GM12864 (cell line): ENCODE results near the gene OSBPL10.

Source experiments
- DNase-seq: peaks from one replicate; pipeline ENCODE4 v3.0.0-alpha.2; 2011; ENCODE audit warnings: low read depth
- H3K4me3 ChIP-seq: 2 replicates; pipeline ENCODE4 v1.5.1; 2011; ENCODE audit warnings: mild to moderate bottlenecking, low read depth, low read length, control low read depth
- TF ChIP-seq, protein P1 (sequence below): IDR thresholded peaks from 2 replicates; pipeline ENCODE4 v1.5.1; 2011; ENCODE audit warnings: low read depth, mild to moderate bottlenecking, moderate library complexity, low read length, control low read depth, inconsistent platforms; ENCODE audit errors: missing control alignments

OSBPL10 gene

DNA sequence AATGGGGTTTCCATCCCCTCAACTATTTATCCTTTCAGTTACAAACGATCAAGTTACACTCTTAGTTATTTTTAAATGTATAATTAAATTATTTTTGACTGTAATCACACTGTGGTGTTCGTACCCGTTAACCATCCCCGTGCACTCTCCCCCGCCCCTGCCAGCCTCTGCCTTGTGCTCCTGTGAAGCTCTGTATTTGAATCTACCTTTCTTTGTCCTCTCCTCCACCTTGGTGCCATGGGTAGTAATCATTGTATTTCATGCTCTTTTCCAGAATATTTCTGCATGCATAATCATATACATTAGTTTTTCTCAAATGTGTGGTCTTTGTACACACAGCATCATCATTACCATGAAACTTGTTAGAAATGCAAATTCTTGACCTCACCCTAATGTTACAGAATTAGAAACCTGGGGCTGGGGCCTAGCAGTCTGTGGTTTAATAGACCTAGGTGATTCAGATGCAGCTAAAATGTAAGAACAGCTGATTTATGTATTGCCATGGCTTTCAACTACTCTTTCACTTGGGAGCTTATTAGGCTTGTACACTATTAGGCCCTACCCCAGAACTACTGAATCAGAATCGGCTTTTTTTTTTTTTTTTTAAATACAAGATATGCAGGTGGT, 356.9 kb downstream of the OSBPL10 start:
- DNase-seq = peak; percentile 13
- TF ChIP-seq, protein P1, sequence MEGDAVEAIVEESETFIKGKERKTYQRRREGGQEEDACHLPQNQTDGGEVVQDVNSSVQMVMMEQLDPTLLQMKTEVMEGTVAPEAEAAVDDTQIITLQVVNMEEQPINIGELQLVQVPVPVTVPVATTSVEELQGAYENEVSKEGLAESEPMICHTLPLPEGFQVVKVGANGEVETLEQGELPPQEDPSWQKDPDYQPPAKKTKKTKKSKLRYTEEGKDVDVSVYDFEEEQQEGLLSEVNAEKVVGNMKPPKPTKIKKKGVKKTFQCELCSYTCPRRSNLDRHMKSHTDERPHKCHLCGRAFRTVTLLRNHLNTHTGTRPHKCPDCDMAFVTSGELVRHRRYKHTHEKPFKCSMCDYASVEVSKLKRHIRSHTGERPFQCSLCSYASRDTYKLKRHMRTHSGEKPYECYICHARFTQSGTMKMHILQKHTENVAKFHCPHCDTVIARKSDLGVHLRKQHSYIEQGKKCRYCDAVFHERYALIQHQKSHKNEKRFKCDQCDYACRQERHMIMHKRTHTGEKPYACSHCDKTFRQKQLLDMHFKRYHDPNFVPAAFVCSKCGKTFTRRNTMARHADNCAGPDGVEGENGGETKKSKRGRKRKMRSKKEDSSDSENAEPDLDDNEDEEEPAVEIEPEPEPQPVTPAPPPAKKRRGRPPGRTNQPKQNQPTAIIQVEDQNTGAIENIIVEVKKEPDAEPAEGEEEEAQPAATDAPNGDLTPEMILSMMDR = no peak
- H3K4me3 ChIP-seq = no peak overlapping the region

DNA sequence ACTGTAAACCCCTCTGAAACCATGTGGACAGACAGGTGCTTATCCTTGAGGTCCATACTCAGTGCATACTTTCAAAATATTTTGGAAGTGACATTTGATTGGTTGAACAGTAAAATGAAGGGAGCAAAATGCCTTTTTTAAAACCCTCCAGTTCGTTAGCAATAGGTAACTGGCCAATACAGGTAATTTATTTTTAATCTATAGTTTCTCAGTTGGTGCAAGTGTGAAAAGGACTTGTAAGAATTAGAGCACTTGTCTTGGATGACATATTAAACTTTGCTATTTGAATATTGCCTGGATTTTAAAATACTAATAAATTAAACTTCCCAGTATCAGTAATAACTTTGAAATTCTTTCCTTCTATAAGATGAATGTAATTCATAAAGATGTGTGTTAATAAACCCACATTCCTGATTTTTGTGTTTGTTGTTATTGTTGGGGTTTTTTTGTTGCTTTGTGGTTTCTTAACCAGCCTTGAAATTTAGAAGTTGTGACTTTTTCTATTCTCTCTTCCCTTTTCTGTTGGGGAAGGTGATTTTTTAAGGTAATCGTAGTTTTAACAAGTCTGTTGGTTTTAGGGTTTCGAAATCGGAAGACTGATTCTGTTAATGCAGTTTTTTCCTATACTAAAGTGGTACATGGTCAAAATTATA, 358.3 kb downstream of the OSBPL10 start:
- TF ChIP-seq, protein P1 = no peak
- peak; percentile 33 for DNase-seq
- H3K4me3 ChIP-seq = no peak overlapping the region

DNA sequence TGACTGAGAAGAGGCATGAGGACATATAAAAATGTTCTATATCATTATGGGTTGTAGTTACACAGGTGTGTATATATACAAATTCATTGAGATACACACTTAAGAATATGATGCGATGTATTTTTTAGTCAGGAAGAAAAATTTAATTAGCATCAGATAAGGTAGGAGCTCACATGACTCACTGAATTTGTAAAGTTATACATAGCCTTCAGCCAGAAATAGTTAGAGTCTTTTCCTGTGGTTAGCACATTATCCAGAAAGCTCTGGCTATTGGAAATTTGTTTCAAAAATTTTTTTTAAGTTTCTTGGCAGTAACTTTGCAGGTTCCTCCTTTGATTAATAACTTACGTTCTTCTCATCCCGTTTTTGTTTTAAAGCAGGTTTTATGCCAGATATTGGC, 359.7 kb downstream of the OSBPL10 start:
- TF ChIP-seq, protein P1 = no peak
- no peak overlapping the region for H3K4me3 ChIP-seq
- DNase-seq = no peak

GRCh38 chr3:31620656-31621055, 360.4 kb downstream of the OSBPL10 start:
- TF ChIP-seq, protein P1 = no peak
- no peak overlapping the region for H3K4me3 ChIP-seq
- no peak for DNase-seq

DNA sequence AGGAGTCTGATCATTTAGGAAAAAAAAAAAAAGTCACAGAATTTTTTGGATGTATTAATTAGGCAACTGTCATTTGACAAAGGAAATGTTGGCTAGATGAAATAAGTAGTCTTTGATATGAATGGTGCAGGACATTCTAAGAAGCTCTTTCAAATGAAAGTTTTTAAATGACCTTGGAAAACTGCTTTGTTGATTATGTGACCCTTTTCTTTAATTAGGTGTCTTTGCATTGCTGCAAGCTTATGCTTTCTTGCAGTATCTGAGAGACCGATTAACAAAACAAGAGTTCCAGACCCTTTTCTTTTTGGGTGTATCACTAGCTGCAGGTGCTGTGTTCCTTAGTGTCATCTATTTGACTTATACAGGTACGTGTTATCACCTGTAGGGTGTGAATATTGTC, 364.4 kb downstream of the OSBPL10 start:
- DNase-seq = no peak
- TF ChIP-seq, protein P1 = no peak
- no peak overlapping the region for H3K4me3 ChIP-seq

- TF ChIP-seq, protein P1 = no peak
- H3K4me3 ChIP-seq = no peak overlapping the region
- no peak for DNase-seq
These were observed 365.8 kb downstream of the OSBPL10 start for GRCh38 chr3:31615071-31615875.
